HG03558 (cell line): ENCODE results near the gene PACRG.
"Not testable (repeated sequence)": the region's sequence is repeated elsewhere in the genome, so short reads cannot be mapped to it uniquely, and the experiment has no call there.

Experiments
- ATAC-seq: cut with Tn5 transposase; IDR thresholded peaks from one replicate; pipeline ENCODE4 v1.9.1; 2021; ENCODE audit warnings: moderate number of reproducible peaks; ENCODE audit not compliant: unreplicated experiment; ENCODE audit errors: extremely low read depth

Gene PACRG

GRCh38 chr6:162727322-162728182 is at the start of gene PACRG, which contains the start of gene PRKN:
Gene PACRG, plus strand, starts transcription at chr6:162727974.
Gene PRKN, minus strand, starts transcription at chr6:162727766.
- peak; percentile 94 for ATAC-seq

- not testable (repeated sequence) for ATAC-seq
Measured at GRCh38 chr6:162678896-162679295, 48.9 kb upstream of the PACRG start.

GRCh38 chr6:162679681-162680080 is 48.1 kb upstream of the PACRG start:
- no peak for ATAC-seq

GRCh38 chr6:162680367-162680766 is 47.4 kb upstream of the PACRG start:
- no peak for ATAC-seq

GRCh38 chr6:162680871-162681270 is 46.9 kb upstream of the PACRG start:
- no peak for ATAC-seq

- ATAC-seq: no peak
Measured at GRCh38 chr6:162681447-162681846, 46.3 kb upstream of the PACRG start.

GRCh38 chr6:162683135-162683534 is 44.6 kb upstream of the PACRG start:
- ATAC-seq: no peak

GRCh38 chr6:162684052-162684451 is 43.7 kb upstream of the PACRG start:
- no peak for ATAC-seq

GRCh38 chr6:162684961-162685360 is 42.8 kb upstream of the PACRG start:
- ATAC-seq: no peak

GRCh38 chr6:162685586-162685985 is 42.2 kb upstream of the PACRG start:
- no peak for ATAC-seq

- ATAC-seq: no peak
Measured at GRCh38 chr6:162688751-162689345, 38.9 kb upstream of the PACRG start.

GRCh38 chr6:162690158-162690557 is 37.6 kb upstream of the PACRG start:
- ATAC-seq: no peak

- ATAC-seq: no peak
Measured at GRCh38 chr6:162697872-162698403, 29.8 kb upstream of the PACRG start.

- ATAC-seq: no peak
Measured at GRCh38 chr6:162698440-162698839, 29.3 kb upstream of the PACRG start.

- no peak for ATAC-seq
Measured at GRCh38 chr6:162699961-162700360, 27.8 kb upstream of the PACRG start.

- ATAC-seq: no peak
Measured at GRCh38 chr6:162700966-162701365, 26.8 kb upstream of the PACRG start.

- ATAC-seq: no peak
Measured at GRCh38 chr6:162701551-162701950, 26.2 kb upstream of the PACRG start.

- no peak for ATAC-seq
Measured at GRCh38 chr6:162702446-162702845, 25.3 kb upstream of the PACRG start.

GRCh38 chr6:162704001-162704400 is 23.8 kb upstream of the PACRG start:
- ATAC-seq: no peak

- ATAC-seq: no peak
Measured at GRCh38 chr6:162705736-162706135, 22.0 kb upstream of the PACRG start.

- no peak for ATAC-seq
Measured at GRCh38 chr6:162706232-162706631, 21.5 kb upstream of the PACRG start.
